Nucleus accumbens (tissue), 56 donors: ENCODE results near the gene TCEAL4.
"Not testable (repeated sequence)": the region's sequence is repeated elsewhere in the genome, so short reads cannot be mapped to it uniquely, and the experiment has no call there.

Experiments used
- DNase-seq, 56 donors: peaks; one replicate each; lab custom pipeline; 2025; lab: John Stamatoyannopoulos, UW

TCEAL4 gene

GRCh38 chrX:103586659-103587058 lies 1.3 kb downstream of the TCEAL4 start:
- DNase-seq, result no peak

GRCh38 chrX:103592295-103592694 lies 7.0 kb downstream of the TCEAL4 start:
- DNase-seq, result not testable (repeated sequence)

DNA sequence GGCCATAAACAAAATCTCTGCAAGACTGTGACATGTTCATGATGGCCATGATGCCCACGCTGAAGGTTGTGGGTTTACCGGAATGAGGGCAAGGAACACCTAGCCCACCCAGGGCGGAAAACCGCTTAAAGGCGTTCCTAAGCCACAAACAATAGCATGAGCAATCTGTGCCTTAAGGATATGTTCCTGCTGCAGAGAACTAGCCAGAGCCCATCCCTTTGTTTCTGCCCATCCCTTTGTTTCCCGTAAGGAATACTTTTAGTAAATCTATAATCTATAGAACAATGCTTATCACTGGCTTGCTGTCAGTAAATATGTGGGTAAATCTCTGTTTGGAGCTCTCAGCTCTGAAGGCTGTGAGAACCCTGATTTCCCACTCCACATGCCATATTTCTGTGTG lies 9.9 kb downstream of the TCEAL4 start:
- not testable (repeated sequence) for DNase-seq

- peak in 52 of 56 donors; percentile 6 to 78 (median 43) for DNase-seq
These were observed 22.3 kb downstream of the TCEAL4 start, which contains the start of gene TCEAL3 for GRCh38 chrX:103607364-103608305. Gene TCEAL3 (plus strand): TSS chrX:103607963. CDS start chrX:103609065, 1,102 bp downstream.

DNA sequence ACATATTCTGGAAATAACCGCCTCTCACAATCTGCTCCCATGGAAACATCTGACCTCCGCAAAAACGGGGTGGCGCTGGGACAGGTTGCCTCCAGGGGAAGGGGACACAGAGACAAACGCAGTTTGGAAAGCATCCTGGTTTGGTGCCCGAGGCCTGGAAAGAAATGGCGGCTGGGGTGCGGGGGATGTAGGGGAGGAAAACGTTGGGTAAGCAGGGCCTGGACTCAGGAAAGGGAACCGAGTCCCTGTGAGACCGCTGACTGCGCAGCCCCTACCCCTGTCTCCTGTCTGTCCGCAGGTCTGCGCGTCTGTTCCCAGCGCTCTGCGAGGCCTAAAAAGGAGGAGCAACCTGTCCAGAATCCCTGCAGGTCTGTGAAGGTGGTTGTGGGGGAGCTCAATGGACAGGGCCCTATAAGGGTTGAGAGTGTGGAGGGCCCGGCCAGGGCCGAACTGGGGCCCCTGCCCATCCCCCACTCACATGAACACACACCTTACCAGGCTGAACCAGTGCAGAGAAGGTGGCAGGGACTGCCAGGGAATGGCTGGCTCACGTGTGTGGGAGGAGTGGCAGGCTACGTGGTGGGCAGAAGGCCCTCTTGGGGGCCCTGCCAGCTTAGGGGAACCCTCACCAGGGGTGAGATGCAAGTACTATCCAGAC lies 23.1 kb downstream of the TCEAL4 start:
- peak in 12 of 56 donors; percentile 3 to 55 (median 18) for DNase-seq

DNA sequence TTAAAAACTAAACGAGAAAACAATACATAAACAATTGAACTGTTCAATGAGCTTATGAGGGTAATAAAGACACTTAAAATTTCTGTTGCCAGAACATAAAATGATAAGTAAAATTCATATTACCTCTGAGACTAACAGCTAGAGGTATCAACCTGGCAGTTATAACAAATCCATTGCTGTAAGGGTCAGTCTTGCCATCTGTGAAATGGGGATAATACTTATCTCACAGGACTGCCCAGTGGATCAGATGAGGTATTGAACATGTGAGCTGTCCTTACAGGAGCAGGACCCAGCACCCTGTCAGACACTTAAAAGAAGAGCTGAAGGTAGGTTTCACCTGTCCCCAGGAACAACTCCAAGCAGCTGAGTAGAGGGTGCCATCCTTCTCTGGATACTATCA lies 25.0 kb downstream of the TCEAL4 start:
- DNase-seq, result no peak

- no peak for DNase-seq
These were observed 28.1 kb downstream of the TCEAL4 start for GRCh38 chrX:103613362-103613890.

- DNase-seq, result no peak
These were observed 29.7 kb downstream of the TCEAL4 start for GRCh38 chrX:103614999-103615398.

DNA sequence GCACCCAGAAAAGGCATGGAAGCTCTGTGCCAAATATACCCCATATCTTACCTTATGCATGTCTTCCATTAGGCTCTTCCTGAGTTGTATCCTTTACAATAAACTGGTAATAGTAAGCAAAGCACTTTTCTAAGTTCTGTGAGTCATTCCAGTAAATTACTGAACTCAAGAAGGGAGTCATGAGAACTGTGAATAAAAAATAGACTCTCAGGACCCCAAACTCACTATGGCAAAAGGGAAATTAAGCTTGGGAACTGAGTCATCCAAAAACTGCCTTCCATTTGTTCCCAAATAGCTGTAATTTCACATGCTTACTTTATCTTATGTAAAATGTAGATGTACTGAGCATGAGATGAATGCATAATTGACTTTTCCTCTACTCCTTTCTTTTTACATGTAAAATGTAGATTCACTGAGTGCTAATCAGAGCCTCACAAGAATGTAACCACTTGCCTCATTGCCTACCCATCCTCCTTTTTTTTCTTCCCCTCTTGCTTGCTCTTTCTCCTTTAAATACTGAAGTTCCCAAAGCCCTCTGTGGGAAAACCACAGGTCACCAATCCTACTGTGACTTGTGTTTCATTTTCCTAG lies 30.6 kb downstream of the TCEAL4 start:
- DNase-seq, result no peak

- no peak for DNase-seq
These were observed 31.4 kb downstream of the TCEAL4 start for GRCh38 chrX:103616676-103617186.

GRCh38 chrX:103624111-103624510 lies 38.8 kb downstream of the TCEAL4 start:
- DNase-seq, result no peak

DNA sequence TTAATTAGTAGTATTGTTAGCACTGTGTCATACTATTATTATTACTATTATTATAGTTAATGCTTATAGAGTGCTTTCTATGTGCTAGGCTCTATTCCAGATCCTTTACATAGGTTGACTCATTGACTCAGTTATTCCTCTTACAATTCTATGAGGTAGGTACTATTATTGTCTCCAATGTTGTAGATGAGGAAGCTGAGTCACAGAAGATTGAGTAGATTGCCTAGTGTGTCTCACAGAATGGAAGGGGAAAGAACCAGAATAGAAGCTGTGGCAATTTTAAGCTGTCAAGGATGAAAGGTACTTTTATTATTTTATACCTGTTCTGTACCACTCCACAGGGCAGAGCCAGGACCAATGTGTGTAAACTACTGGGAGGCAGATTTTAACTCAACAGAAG lies 41.5 kb downstream of the TCEAL4 start:
- no peak for DNase-seq

- DNase-seq, result peak in 52 of 56 donors; percentile 6 to 81 (median 51)
These were observed 43.3 kb downstream of the TCEAL4 start, which contains the start of gene TCEAL1 for GRCh38 chrX:103628386-103629317. Gene TCEAL1 (plus strand): TSS chrX:103628975. CDS start chrX:103629917, 942 bp downstream.

- DNase-seq, result peak in 54 of 56 donors; percentile 21 to 84 (median 60)
These were observed 44.2 kb downstream of the TCEAL4 start for GRCh38 chrX:103629318-103630170.

DNA sequence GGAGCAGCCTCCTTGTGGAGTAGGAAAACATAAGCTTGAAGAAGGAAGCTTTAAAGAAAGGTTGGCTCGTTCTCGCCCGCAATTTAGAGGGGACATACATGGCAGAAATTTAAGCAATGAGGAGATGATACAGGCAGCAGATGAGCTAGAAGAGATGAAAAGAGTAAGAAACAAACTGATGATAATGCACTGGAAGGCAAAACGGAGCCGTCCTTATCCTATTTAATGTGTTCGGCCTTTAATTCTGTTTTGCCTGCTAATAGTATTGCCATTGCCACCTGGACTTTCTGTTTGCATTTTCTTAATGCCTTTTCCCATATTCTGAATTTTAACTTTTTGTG lies 44.8 kb downstream of the TCEAL4 start:
- DNase-seq, result no peak

DNA sequence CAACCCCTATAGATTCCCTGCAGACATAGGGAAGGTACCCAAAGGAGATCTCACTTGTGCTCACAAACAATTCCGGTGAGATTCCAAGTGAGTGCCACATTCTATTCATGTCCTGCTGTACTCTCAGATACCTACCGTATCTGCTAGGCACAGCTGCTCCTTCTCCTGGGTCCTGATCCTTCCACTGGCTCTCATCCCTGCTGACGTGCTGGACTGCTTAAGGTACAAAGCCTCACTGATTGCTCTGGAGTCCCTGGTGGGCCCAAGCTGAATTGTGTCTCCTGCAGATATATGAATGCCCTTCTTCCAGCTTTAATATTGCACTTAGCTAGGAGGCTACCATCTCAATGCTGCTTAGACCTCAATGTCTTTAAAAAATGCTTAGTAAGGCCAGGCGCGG lies 45.8 kb downstream of the TCEAL4 start:
- no peak for DNase-seq

- DNase-seq, result no peak
These were observed 50.1 kb downstream of the TCEAL4 start for GRCh38 chrX:103635436-103635835.
